ENCODE measurements around the gene ZG16B. TPM values are rescaled to one million over a fixed set of nuclear protein-coding genes. Genes with fewer than 3 reads are reported as not detected.

The ZG16B gene
- total and polyA plus RNA-seq, 2 donors (not counting 1 experiment from before 2014, with no cell fraction given): not detected

- no peaks in the 10 kb centered on the region for H3K9me3 ChIP-seq (ENCODE audit: control insufficient read depth, insufficient read depth, low read depth, low read length)
- H3K4me2 ChIP-seq (ENCODE audit: extremely low read depth, insufficient read depth, low read length): no peak overlapping the region
- no peak overlapping the region for H3K9ac ChIP-seq (ENCODE audit: insufficient read depth, low read length)
- no peak overlapping the region for H3K27ac ChIP-seq (ENCODE audit: insufficient read depth, low read length)
- H4K20me1 ChIP-seq (ENCODE audit: control insufficient read depth, extremely low read depth, insufficient read depth, low read length): no peaks in the 10 kb centered on the region
- no peaks in the 10 kb centered on the region for H3K4me1 ChIP-seq (ENCODE audit: control insufficient read depth, extremely low read depth, insufficient read depth, low read length)
- H3K27me3 ChIP-seq (ENCODE audit: control insufficient read depth, insufficient read depth, low read length): peaks cover 3% of the 10 kb centered on the region
- DNase-seq (ENCODE audit: low read depth in 2 of 2): no peak
- H3K36me3 ChIP-seq (ENCODE audit: control insufficient read depth, insufficient read depth, low read length): no peaks in the 10 kb centered on the region
- no peak overlapping the region for H2AFZ ChIP-seq (ENCODE audit: low read length)
- H3K79me2 ChIP-seq (ENCODE audit: control insufficient read depth, insufficient read depth, low read length): no peaks in the 10 kb centered on the region
- TF ChIP-seq EZH2 (IDR thresholded peaks at IDR 0.05; ENCODE audit: low read length, missing control alignments) (no peak), CTCF (conservative IDR thresholded peaks at IDR 0.05 in 1 of 2, IDR thresholded peaks at IDR 0.05 in 1 of 2; ENCODE audit: low read depth in 1 of 2, low read length in 2 of 2) (no peak)
- H3K4me3 ChIP-seq (replicated peaks in 1 of 4; ENCODE audit: control extremely low read depth in 1 of 4, insufficient read depth in 1 of 4, low read depth in 3 of 4, low read length in 4 of 4): no peak overlapping the region
These were observed 30.3 kb upstream of the ZG16B start for GRCh38 chr16:2799859-2800226.

GRCh38 chr16:2803545-2804195 lies 26.4 kb upstream of the ZG16B start:
- DNase-seq (ENCODE audit: low read depth in 2 of 2): no peak
- no peaks in the 10 kb centered on the region for H4K20me1 ChIP-seq (ENCODE audit: control insufficient read depth, extremely low read depth, insufficient read depth, low read length)
- no peak overlapping the region for H3K4me2 ChIP-seq (ENCODE audit: extremely low read depth, insufficient read depth, low read length)
- no peak for TF ChIP-seq CTCF (conservative IDR thresholded peaks at IDR 0.05 in 1 of 2, IDR thresholded peaks at IDR 0.05 in 1 of 2; ENCODE audit: low read depth in 1 of 2, low read length in 2 of 2)
- no peak for TF ChIP-seq EZH2 (IDR thresholded peaks at IDR 0.05; ENCODE audit: low read length, missing control alignments)
- no peak overlapping the region for H2AFZ ChIP-seq (ENCODE audit: low read length)
- H3K27me3 ChIP-seq (ENCODE audit: control insufficient read depth, insufficient read depth, low read length): peaks cover 5% of the 10 kb centered on the region
- no peak overlapping the region for H3K27ac ChIP-seq (ENCODE audit: insufficient read depth, low read length)
- H3K9ac ChIP-seq (ENCODE audit: insufficient read depth, low read length): no peak overlapping the region
- H3K4me3 ChIP-seq (replicated peaks in 1 of 4; ENCODE audit: control extremely low read depth in 1 of 4, insufficient read depth in 1 of 4, low read depth in 3 of 4, low read length in 4 of 4): no peak overlapping the region
- H3K36me3 ChIP-seq (ENCODE audit: control insufficient read depth, insufficient read depth, low read length): no peaks in the 10 kb centered on the region
- no peaks in the 10 kb centered on the region for H3K9me3 ChIP-seq (ENCODE audit: control insufficient read depth, insufficient read depth, low read depth, low read length)
- no peaks in the 10 kb centered on the region for H3K79me2 ChIP-seq (ENCODE audit: control insufficient read depth, insufficient read depth, low read length)
- no peaks in the 10 kb centered on the region for H3K4me1 ChIP-seq (ENCODE audit: control insufficient read depth, extremely low read depth, insufficient read depth, low read length)

- H4K20me1 ChIP-seq (ENCODE audit: control insufficient read depth, extremely low read depth, insufficient read depth, low read length): no peaks in the 10 kb centered on the region
- DNase-seq (ENCODE audit: low read depth in 2 of 2): no peak
- H3K4me2 ChIP-seq (ENCODE audit: extremely low read depth, insufficient read depth, low read length): no peak overlapping the region
- H3K4me1 ChIP-seq (ENCODE audit: control insufficient read depth, extremely low read depth, insufficient read depth, low read length): no peaks in the 10 kb centered on the region
- H3K27ac ChIP-seq (ENCODE audit: insufficient read depth, low read length): no peak overlapping the region
- no peak overlapping the region for H3K9ac ChIP-seq (ENCODE audit: insufficient read depth, low read length)
- H3K36me3 ChIP-seq (ENCODE audit: control insufficient read depth, insufficient read depth, low read length): no peaks in the 10 kb centered on the region
- no peak overlapping the region for H3K4me3 ChIP-seq (replicated peaks in 1 of 4; ENCODE audit: control extremely low read depth in 1 of 4, insufficient read depth in 1 of 4, low read depth in 3 of 4, low read length in 4 of 4)
- TF ChIP-seq EZH2 (IDR thresholded peaks at IDR 0.05; ENCODE audit: low read length, missing control alignments) (no peak), CTCF (conservative IDR thresholded peaks at IDR 0.05 in 1 of 2, IDR thresholded peaks at IDR 0.05 in 1 of 2; ENCODE audit: low read depth in 1 of 2, low read length in 2 of 2) (no peak)
- H3K79me2 ChIP-seq (ENCODE audit: control insufficient read depth, insufficient read depth, low read length): no peaks in the 10 kb centered on the region
- peaks cover 5% of the 10 kb centered on the region for H3K27me3 ChIP-seq (ENCODE audit: control insufficient read depth, insufficient read depth, low read length)
- H2AFZ ChIP-seq (ENCODE audit: low read length): no peak overlapping the region
- H3K9me3 ChIP-seq (ENCODE audit: control insufficient read depth, insufficient read depth, low read depth, low read length): no peaks in the 10 kb centered on the region
These were observed 25.4 kb upstream of the ZG16B start for GRCh38 chr16:2804728-2805127.
